ENCODE results near the gene CISD3. TPM values are rescaled to one million over a fixed set of nuclear protein-coding genes. Genes with fewer than 3 reads are reported as not detected.

Gene CISD3
- total and polyA plus RNA-seq, 10 of the 15 experiments (the other 5 are each of a cell fraction or from before 2014, with no cell fraction given): 2.6 to 38.1 (median 8.1) TPM

- TF ChIP-seq EP300 (IDR thresholded peaks at IDR 0.05; ENCODE audit: borderline replicate concordance in 1 of 2, control insufficient read depth in 1 of 2, low read depth in 2 of 2, low read length in 2 of 2) (no peak), USF1 (IDR thresholded peaks at IDR 0.05; ENCODE audit: borderline replicate concordance, extremely low read length, insufficient read depth, low read depth, low read length) (no peak), ZNF207 (IDR thresholded peaks at IDR 0.05; ENCODE audit: borderline replicate concordance) (no peak), POLR2AphosphoS2 (IDR thresholded peaks at IDR 0.05; ENCODE audit: low read depth, low read length) (no peak), SUPT20H (IDR thresholded peaks at IDR 0.05; ENCODE audit: borderline replicate concordance, control insufficient read depth, low read depth, low read length) (no peak), CBX5 (IDR thresholded peaks at IDR 0.05; ENCODE audit: low read depth) (no peak), JUNB (IDR thresholded peaks at IDR 0.05) (no peak), BACH1 (IDR thresholded peaks at IDR 0.05; ENCODE audit: borderline replicate concordance) (no peak), SIN3A (IDR thresholded peaks at IDR 0.05; ENCODE audit: low read depth, low read length) (0 out of 2 replicates have a peak, but pooled peaks have one; percentile 29), CTCF (IDR thresholded peaks at IDR 0.05 in 2 of 3, conservative IDR thresholded peaks at IDR 0.05 in 1 of 3; ENCODE audit: control insufficient read depth in 2 of 3, extremely low read depth in 1 of 3, insufficient read depth in 1 of 3, low read depth in 3 of 3, low read length in 3 of 3) (no peak), LARP7 (IDR thresholded peaks at IDR 0.05) (peak; percentile 12; the same call in 1 of the 2 replicates), CHD2 (IDR thresholded peaks at IDR 0.05; ENCODE audit: borderline replicate concordance, low read depth, low read length) (peak; percentile 51; the same call in 1 of the 2 replicates), YY1 (IDR thresholded peaks at IDR 0.05; ENCODE audit: low read depth, low read length) (no peak), SREBF1 (IDR thresholded peaks at IDR 0.05; ENCODE audit: low read length) (no peak), BCL11A (IDR thresholded peaks at IDR 0.05; ENCODE audit: low read depth, low read length) (no peak), HDAC6 (IDR thresholded peaks at IDR 0.05; ENCODE audit: unreplicated experiment) (no peak), CHD4 (IDR thresholded peaks at IDR 0.05) (no peak), MEF2A (IDR thresholded peaks at IDR 0.05; ENCODE audit: insufficient read depth, low read depth, low read length) (no peak), SMAD1 (IDR thresholded peaks at IDR 0.05; ENCODE audit: low read depth, partially characterized antibody) (no peak), NFXL1 (IDR thresholded peaks at IDR 0.05; ENCODE audit: borderline replicate concordance) (no peak), MXI1 (IDR thresholded peaks at IDR 0.05; ENCODE audit: low read depth, low read length) (peak; percentile 30; the same call in 1 of the 2 replicates), PAX5 (IDR thresholded peaks at IDR 0.05; ENCODE audit: borderline replicate concordance, low read depth, low read length) (no peak), EED (IDR thresholded peaks at IDR 0.05; ENCODE audit: low read depth) (no peak; the same call in none of the 2 replicates)
- TF ChIP-seq, protein P1, sequence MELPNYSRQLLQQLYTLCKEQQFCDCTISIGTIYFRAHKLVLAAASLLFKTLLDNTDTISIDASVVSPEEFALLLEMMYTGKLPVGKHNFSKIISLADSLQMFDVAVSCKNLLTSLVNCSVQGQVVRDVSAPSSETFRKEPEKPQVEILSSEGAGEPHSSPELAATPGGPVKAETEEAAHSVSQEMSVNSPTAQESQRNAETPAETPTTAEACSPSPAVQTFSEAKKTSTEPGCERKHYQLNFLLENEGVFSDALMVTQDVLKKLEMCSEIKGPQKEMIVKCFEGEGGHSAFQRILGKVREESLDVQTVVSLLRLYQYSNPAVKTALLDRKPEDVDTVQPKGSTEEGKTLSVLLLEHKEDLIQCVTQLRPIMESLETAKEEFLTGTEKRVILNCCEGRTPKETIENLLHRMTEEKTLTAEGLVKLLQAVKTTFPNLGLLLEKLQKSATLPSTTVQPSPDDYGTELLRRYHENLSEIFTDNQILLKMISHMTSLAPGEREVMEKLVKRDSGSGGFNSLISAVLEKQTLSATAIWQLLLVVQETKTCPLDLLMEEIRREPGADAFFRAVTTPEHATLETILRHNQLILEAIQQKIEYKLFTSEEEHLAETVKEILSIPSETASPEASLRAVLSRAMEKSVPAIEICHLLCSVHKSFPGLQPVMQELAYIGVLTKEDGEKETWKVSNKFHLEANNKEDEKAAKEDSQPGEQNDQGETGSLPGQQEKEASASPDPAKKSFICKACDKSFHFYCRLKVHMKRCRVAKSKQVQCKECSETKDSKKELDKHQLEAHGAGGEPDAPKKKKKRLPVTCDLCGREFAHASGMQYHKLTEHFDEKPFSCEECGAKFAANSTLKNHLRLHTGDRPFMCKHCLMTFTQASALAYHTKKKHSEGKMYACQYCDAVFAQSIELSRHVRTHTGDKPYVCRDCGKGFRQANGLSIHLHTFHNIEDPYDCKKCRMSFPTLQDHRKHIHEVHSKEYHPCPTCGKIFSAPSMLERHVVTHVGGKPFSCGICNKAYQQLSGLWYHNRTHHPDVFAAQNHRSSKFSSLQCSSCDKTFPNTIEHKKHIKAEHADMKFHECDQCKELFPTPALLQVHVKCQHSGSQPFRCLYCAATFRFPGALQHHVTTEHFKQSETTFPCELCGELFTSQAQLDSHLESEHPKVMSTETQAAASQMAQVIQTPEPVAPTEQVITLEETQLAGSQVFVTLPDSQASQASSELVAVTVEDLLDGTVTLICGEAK (IDR thresholded peaks at IDR 0.05; ENCODE audit: borderline replicate concordance): peak; percentile 59; the same call in 1 of the 2 replicates
Measured at GRCh38 chr17:38749223-38750043, 19.3 kb downstream of the CISD3 start (continued).

Data from GM12878 (cell line).